Adrenal gland (tissue), 12 donors: ENCODE data around the gene MYO10. TPM values are rescaled to one million over a fixed set of nuclear protein-coding genes. Genes with fewer than 3 reads are reported as not detected.
"Not testable (repeated sequence)": the region's sequence is repeated elsewhere in the genome, so short reads cannot be mapped to it uniquely, and the experiment has no call there.

Source experiments
- DNase-seq, 7 donors: peaks; one replicate each; pipeline ENCODE4 v3.0.0-alpha.2; 2019 to 2020
- H3K27ac ChIP-seq, 5 donors: fragments of 200-600 bp; sonication (generic) in 4 of 5; 1 replicate in 3 of 5; 2 replicates in 2 of 5; pipeline versions ENCODE4 v1.5.1 to v1.8.0; 2016 to 2020; ENCODE audit warnings: mild to moderate bottlenecking in 1 of 5
- H3K27me3 ChIP-seq: fragments of 200-600 bp; 2 replicates; pipeline ENCODE4 v1.8.0; 2021
- H3K36me3 ChIP-seq, 2 donors: fragments of 200-600 bp; replicated peaks in 1 of 2; 1 replicate in 1 of 2; 2 replicates in 1 of 2; pipeline versions ENCODE4 v1.5.1 to v1.8.0; 2018 to 2022
- H3K4me1 ChIP-seq, 2 donors: fragments of 200-600 bp; replicated peaks in 1 of 2; 1 replicate in 1 of 2; 2 replicates in 1 of 2; pipeline versions ENCODE4 v1.5.1 to v1.8.0; 2018 to 2021
- H3K4me3 ChIP-seq, 4 donors: fragments of 200-600 bp; sonication (generic) in 3 of 4; one replicate each; pipeline ENCODE4 v1.5.1; 2016 to 2018
- H3K9me3 ChIP-seq, 3 donors: fragments of 200-600 bp; sonication (generic) in 1 of 3; replicated peaks in 1 of 3; 1 replicate in 2 of 3; 2 replicates in 1 of 3; pipeline versions ENCODE4 v1.5.1 to v1.8.0; 2016 to 2021
- POLR2A ChIP-seq, 2 donors: fragments of 450-650 bp; IDR thresholded peaks; one replicate each; pipeline ENCODE4 v1.6.1; 2017; ENCODE audit warnings: antibody characterized with exemption in 2 of 2, mild to moderate bottlenecking in 2 of 2, moderate library complexity in 1 of 2
- WGBS, 4 donors: extraction: QIAGEN DNeasy Blood & Tissue Kit in 2 of 4; methylation state at CpG; one replicate each; pipeline versions ENCODE4 v1.1.5 to v1.1.7; 2013 to 2017; 5-methylcytosine and 5-hydroxymethylcytosine counted together
- intact Hi-C, 2 donors: fragments of 100-400 bp; cut with DNase I; formaldehyde crosslinking; loops; one replicate each; pipeline versions ENCODE4 v1.14.1 to v1.15.0; 2022 to 2023
- polyA plus RNA-seq, 3 donors: library from polyadenylated mRNA; stranded (reverse); fragments of 200-250 nt in 2 of 3; fragments of 350-450 nt in 1 of 3; fragmentation: Illumina TruSeq in 1 of 3; extraction: RNeasy Lipid Tissue Mini Kit (QIAGEN cat#74804) in 1 of 3; gene quantifications; one replicate each; pipeline ENCODE4 v1.2.3, GENCODE V29; 2013 to 2014
- total RNA-seq, 9 donors: library from RNA; depleted of rRNA in 4 of 9; stranded (reverse); fragments of >200 nt in 4 of 9; fragments of 120-200 nt in 1 of 9; fragmentation: NEBNext Ultra II Directional in 1 of 9; extraction: Animal tissue kit (Norgen Biotek cat#: 25700) in 1 of 9; gene quantifications; one replicate each; pipeline versions ENCODE4 v1.1.0 to v1.2.4, GENCODE V29; 2013 to 2023
- TF ChIP-seq, protein P1 (sequence below), 6 experiments: fragments of 450-650 bp in 4 of 6; fragments of 200-600 bp in 2 of 6; sonication (generic) in 1 of 6; IDR thresholded peaks; 1 replicate in 5 of 6; 2 replicates in 1 of 6; pipeline versions ENCODE4 v1.5.1 to v1.8.0; 2016 to 2021; ENCODE audit warnings: antibody characterized with exemption in 6 of 6, mild to moderate bottlenecking in 2 of 6, moderate library complexity in 1 of 6
- donor health status: healthy with polysubstance abuse.
- donor health status: Bipolar disorder and iron deficiency.
- donor health status: DM: yes; HTN: yes; CAD: no.
- donor health status: DM: no; HTN: no; CAD: no.
- donor health status: DM: no; HTN: no; CAD: no.
- donor health status: DM: yes; HTN: yes; CAD: no.

The MYO10 gene
- total and polyA plus RNA-seq, 12 donors, result 2.2 to 38.9 (median 10.5) TPM

- TF ChIP-seq, protein P1, sequence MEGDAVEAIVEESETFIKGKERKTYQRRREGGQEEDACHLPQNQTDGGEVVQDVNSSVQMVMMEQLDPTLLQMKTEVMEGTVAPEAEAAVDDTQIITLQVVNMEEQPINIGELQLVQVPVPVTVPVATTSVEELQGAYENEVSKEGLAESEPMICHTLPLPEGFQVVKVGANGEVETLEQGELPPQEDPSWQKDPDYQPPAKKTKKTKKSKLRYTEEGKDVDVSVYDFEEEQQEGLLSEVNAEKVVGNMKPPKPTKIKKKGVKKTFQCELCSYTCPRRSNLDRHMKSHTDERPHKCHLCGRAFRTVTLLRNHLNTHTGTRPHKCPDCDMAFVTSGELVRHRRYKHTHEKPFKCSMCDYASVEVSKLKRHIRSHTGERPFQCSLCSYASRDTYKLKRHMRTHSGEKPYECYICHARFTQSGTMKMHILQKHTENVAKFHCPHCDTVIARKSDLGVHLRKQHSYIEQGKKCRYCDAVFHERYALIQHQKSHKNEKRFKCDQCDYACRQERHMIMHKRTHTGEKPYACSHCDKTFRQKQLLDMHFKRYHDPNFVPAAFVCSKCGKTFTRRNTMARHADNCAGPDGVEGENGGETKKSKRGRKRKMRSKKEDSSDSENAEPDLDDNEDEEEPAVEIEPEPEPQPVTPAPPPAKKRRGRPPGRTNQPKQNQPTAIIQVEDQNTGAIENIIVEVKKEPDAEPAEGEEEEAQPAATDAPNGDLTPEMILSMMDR (IDR thresholded peaks at IDR 0.05), result no peak
- TF ChIP-seq POLR2A (IDR thresholded peaks at IDR 0.05), result no peak
- H3K36me3 ChIP-seq, result no peaks in the 10 kb centered on the region
- WGBS, 4 donors, result 70 to 86% (median 76%) methylated on average over 3 of the region's 3 CpGs
- no peak for DNase-seq
- intact Hi-C loops, result no loop called here
- no peaks in the 10 kb centered on the region for H3K4me1 ChIP-seq
- H3K27ac ChIP-seq, result no peak overlapping the region
- H3K9me3 ChIP-seq, result no peaks in the 10 kb centered on the region
- no peak overlapping the region for H3K4me3 ChIP-seq
- no peaks in the 10 kb centered on the region for H3K27me3 ChIP-seq
Measured at GRCh38 chr5:16880547-16880946, 55.5 kb downstream of the MYO10 start.

- Histone ChIP-seq H3K4me3 (no peak overlapping the region), H3K9me3 (no peaks in the 10 kb centered on the region), H3K36me3 (no peaks in the 10 kb centered on the region), H3K4me1 (no peaks in the 10 kb centered on the region), H3K27ac (no peak overlapping the region), H3K27me3 (no peaks in the 10 kb centered on the region)
- TF ChIP-seq POLR2A (IDR thresholded peaks at IDR 0.05), result no peak
- TF ChIP-seq, protein P1 (IDR thresholded peaks at IDR 0.05), result no peak
- DNase-seq, result no peak
- 87 to 92% (median 90%) methylated on average over 13 of the region's 13 CpGs for WGBS, 4 donors
- intact Hi-C loops, result no loop called here
Measured at GRCh38 chr5:16879650-16880049, 56.4 kb downstream of the MYO10 start.

DNA sequence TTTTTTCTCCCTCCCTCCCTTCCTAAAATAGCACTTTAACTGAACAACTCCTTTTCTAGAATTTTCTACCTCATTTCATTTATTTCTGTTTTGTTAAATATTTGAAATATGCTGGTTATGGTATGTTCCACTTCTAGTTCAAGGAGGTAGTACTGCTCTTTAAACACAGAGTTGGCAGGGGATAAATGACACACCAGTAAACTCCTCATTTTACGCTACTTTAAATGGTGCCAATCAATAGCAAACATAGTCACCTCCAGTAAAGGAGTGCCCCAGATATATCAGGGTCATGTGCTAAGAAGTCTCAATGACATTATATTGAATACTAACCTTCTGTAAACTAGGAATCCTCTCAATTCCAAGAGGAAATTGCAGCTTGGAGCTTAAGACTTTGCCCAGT is 56.9 kb downstream of the MYO10 start:
- H3K9me3 ChIP-seq, result no peaks in the 10 kb centered on the region
- no peak for DNase-seq
- TF ChIP-seq, protein P1 (IDR thresholded peaks at IDR 0.05), result no peak
- TF ChIP-seq POLR2A (IDR thresholded peaks at IDR 0.05), result no peak
- intact Hi-C loops, result no loop called here
- H3K27ac ChIP-seq, result no peak overlapping the region
- no peaks in the 10 kb centered on the region for H3K27me3 ChIP-seq
- H3K36me3 ChIP-seq, result no peaks in the 10 kb centered on the region
- 86 to 100% (median 95%) methylated on average over 1 of the region's 1 CpG for WGBS, 4 donors
- no peaks in the 10 kb centered on the region for H3K4me1 ChIP-seq
- no peak overlapping the region for H3K4me3 ChIP-seq

- H3K27me3 ChIP-seq, result no peaks in the 10 kb centered on the region
- no peak overlapping the region for H3K27ac ChIP-seq
- no peaks in the 10 kb centered on the region for H3K4me1 ChIP-seq
- no peaks in the 10 kb centered on the region for H3K36me3 ChIP-seq
- TF ChIP-seq, protein P1 (IDR thresholded peaks at IDR 0.05), result no peak
- no peak for TF ChIP-seq POLR2A (IDR thresholded peaks at IDR 0.05)
- H3K4me3 ChIP-seq, result no peak overlapping the region
- no peaks in the 10 kb centered on the region for H3K9me3 ChIP-seq
- intact Hi-C loops, result no loop called here
- DNase-seq, result no peak
- 73 to 93% (median 87%) methylated on average over 9 of the region's 9 CpGs for WGBS, 4 donors
Measured at GRCh38 chr5:16877267-16877935, 58.7 kb downstream of the MYO10 start.

DNA sequence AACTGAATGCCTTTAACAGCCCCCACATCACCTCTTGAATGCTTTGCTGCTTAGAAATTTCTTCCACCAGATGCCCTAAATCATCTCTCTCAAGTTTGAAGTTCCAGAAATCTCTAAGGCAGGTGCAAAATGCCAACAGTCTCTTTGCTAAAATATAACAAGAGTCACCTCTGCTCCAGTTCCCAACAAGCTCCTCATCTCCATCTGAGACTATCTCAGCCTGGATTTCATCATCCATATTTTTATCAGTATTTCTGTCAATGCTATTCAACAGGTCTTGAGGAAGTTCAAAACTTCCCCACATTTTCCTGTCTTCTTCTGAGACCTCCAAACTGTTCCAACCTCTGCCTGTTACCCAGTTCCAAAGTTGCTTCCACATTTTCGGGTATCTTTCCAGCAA is 61.7 kb downstream of the MYO10 start:
- H3K27ac ChIP-seq, intact Hi-C loops, H3K36me3 ChIP-seq, DNase-seq, H3K4me1 ChIP-seq, H3K9me3 ChIP-seq, H3K27me3 ChIP-seq, H3K4me3 ChIP-seq: not testable (repeated sequence)
- WGBS, 4 donors, result 85 to 89% (median 86%) methylated on average over 1 of the region's 1 CpG
